GM19351 (cell line): ENCODE results near the gene JUN.

ENCODE experiments used
- ATAC-seq: cut with Tn5 transposase; IDR thresholded peaks from one replicate; pipeline ENCODE4 v1.9.1; 2021; ENCODE audit warnings: mild to moderate bottlenecking, moderate library complexity; ENCODE audit not compliant: unreplicated experiment

Gene JUN

DNA sequence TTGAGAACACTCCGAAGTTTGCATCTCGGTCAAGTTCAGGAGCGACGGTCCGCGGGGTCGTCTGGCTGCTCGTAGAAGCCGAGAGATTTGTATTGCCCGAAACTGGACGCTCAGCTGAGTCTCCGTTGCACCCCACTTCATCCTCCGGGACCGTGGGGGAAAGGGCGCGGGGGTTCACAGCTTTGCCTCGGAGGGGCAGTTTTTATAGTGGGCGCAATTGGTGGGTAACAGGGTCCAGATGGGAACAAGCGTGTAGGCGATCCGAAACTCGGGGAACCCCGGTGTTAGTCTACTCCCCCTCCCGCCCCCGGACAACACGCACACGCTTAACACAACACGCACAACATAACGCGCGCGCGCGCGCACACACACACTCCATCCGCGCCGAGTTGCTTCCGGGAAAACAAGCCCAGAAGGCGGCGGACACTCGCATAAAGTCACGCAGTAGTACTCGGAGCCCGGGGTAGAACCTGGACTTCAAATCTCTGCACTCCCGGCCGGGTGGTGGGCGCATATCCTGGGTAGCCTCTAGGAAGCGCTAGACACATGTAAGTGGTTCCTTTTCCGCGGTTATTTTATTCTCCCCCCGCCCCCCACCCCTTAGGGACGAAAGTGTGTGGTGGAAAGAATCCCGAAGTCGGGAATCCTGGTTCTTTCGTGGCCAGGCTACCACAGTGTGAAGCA lies 1.1 kb upstream of the JUN start:
- peak; percentile 11 for ATAC-seq

DNA sequence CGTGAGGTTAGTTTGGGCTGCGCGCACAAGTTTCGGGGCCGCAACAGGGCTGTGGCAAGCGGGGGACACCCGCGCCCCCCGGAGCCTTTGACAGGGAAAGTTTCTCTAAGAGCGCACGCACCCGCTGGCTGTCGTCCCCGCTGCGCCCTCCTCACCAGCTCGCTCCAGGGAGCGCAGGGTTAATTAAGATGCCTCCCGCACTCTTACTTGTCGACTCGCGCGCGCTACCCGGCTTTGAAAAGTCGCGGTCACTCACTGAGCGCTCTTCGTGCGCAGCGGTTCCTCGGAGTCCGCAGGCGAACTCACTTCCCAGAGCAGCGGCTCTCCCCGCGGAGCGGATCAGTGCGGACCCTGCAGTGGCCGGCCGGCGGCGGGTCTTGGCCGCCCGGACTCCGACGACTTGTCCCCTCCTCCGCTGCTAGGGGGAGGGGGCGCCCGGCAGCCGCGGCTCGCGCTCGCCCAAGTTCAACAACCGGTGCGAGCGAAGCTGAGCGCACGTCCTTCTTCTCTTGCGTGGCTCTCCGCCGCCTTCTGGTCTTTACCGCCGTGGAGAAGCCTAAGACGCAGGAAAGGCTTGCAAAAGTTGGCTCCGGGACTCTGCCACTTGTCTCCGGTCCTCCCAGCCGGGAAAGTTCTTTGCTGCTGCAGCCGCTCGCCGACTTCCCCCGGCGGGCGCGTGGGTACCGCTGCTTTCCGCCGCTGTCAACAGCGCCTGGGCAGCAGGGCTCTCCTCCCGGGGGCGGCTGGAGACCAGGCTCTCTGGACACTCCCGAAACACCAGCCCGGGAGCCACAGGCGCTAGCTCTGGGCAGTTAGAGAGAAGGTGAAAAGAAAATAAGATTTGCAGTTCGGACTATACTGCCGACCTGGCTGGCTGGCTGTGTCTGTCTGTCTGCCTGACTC lies 506 bp downstream of the JUN start:
- peak; percentile 11 for ATAC-seq

DNA sequence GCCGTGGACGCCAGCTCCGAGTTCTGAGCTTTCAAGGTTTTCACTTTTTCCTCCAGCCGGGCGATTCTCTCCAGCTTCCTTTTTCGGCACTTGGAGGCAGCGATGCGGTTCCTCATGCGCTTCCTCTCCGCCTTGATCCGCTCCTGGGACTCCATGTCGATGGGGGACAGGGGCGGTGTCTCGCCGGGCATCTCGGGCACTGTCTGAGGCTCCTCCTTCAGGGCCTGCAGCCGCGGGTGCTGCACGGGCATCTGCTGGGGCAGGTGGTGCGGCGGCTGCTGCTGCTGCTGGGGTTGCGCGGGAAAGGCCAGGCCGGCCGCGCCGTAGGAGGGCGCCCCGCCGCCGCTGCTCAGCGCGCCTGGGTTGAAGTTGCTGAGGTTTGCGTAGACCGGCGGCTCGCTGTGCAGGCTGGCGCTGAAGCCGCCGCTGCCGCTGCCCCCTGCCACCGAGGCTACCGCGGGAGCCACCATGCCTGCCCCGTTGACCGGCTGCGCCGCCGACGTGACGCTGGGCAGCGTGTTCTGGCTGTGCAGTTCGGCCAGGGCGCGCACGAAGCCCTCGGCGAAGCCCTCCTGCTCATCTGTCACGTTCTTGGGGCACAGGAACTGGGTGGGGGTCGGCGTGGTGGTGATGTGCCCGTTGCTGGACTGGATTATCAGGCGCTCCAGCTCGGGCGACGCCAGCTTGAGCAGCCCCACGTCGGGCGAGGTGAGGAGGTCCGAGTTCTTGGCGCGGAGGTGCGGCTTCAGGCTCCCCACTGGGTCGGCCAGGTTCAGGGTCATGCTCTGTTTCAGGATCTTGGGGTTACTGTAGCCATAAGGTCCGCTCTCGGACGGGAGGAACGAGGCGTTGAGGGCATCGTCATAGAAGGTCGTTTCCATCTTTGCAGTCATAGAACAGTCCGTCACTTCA lies 1.4 kb downstream of the JUN start:
- peak; percentile 21 for ATAC-seq

DNA sequence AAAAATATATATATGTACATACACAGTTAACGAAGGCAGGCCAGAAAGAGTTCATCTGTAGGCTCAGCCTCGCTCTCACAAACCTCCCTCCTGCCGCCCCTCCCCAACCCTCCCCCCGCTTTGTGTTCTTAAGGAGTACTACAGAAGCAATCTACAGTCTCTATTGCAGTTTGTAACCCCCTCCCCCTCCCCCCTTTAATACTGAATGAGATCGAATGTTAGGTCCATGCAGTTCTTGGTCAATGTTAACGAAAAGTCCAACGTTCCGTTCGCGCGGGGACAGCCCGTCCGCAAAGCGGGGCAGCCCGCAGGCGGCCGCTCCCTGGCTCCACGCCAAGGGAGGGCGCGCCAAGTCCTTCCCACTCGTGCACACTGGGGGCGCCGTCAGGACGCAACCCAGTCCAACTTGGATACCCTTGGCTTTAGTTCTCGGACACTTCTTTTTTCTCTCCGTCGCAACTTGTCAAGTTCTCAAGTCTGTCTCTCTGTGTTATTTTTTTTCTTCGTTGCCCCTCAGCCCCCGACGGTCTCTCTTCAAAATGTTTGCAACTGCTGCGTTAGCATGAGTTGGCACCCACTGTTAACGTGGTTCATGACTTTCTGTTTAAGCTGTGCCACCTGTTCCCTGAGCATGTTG lies 2.2 kb downstream of the JUN start:
- no peak for ATAC-seq

DNA sequence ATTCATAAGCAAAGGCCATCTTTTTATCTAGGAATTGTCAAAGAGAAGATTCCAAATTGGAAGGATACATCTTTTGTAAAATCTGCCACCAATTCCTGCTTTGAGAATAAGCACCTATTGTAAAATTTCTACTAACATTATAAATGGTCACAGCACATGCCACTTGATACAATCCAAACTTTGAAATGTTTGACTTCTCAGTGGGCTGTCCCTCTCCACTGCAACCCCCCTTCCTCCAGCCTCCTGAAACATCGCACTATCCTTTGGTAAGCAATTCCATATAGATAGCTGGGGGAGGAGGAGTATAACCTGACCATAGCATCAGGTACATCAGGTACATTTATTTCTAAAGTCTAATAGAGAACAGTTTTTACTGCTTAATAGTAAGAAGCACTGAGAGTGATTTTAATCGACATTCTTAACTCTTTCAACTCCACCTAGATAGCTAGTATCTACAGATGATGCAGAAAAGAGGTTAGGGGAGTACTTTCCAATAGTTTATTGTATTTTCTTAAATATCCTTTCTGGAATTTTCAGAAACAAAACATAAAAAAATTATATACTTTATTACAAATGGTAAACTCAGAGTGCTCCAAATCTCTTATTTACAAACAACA lies 2.9 kb downstream of the JUN start:
- ATAC-seq = no peak

DNA sequence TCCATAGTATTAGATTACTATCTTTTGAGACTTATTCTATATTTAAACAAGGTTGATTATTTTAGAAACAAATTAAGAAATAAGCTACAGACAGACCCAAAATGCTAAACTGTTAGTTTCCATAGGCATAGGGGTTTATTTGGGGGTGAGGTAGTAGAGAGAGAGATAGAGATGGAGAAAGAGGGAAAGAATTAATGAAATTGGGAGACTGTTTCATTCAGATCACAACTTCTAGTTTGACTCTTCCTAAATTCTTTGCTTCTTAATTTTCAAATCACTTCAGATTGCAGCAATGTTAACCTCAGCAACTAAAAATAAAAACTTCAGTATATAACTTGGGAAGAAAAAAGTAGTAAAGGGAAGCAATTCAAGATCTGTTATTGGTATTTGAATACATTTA lies 3.4 kb downstream of the JUN start:
- ATAC-seq = no peak

DNA sequence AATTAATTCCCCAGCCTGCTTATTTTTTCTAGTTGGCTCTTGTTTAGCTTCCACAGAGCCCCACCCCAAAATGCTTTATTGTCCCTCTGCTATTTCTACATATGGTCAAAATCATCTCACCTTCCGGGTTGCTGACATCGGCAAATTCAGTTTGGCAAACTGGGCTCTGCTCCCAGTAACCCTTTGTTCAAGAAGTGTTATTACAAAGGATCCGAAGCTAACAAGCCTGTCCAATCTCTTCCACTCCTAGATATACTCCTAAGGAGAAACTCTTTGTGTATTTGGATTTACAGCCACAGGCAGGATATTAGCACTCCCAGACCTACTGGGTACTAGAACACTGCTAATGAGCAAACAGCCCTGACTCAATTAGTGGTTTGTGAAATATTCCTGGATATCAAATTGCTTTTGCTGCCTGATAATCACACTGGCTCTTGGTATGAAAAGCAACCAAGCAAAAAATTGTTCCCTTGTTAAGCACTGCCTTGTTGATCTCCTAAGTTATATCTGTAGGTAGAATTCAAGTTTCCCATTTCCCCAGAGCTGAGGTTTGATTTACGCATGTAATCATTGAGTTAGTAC lies 4.0 kb downstream of the JUN start:
- ATAC-seq = no peak

DNA sequence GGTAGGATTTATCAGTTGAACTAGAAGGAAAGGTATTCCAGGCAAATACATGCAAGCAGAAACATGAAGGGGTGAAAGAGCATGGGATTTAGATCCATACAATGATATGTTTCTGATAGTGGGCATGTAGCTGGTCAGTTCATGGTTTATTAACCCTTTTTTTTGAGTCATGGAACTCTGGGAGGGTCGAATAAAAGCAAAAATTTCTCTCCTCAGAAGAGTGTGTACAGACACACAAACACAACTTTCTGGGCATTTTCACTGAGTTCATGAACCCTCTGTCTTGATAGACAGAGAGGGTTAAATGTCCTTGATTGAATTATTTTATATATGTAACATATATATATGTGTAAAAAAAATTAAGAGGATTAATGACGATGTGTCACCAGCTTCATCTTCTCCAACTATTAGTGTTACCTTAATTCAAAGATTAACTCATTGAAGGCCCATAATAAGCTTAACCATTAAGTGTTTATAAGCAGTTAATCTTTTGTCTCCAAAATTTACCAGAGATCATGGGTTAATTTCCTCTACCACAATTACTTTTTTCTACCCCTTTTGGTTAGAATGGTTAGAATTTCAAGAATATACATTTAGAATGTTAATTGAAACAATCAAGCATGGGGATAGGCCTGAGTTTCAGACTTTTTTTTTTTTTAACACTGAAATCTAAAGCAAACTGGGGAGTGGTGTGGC lies 4.6 kb downstream of the JUN start:
- no peak for ATAC-seq

DNA sequence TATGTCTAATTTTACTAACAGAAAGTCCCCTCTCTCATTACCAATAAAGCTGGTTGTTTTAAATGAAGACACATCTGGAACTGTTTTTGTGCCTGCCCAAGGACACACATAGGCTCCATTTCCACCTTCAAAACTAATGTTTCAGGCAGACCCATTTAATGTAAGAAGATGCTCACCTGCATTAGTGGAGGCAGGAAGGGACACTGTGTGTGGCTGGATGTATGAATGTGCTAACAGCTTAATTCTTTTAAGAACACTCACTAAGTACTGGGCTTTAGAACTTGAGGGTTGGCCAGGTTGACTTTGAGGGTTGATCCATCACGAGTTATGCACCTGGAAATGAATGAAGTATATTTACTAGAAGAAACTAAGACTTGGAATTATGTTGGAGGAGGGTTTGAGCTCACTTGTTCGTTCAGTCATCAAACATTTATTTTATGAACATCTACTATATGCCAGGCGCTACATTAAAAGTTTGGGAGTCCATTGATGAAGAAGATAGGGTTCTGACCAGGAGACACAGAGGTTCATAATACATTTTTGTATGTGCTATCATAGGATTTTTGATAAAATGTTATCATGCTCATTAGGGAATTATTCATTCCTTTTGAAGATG lies 5.4 kb downstream of the JUN start:
- no peak for ATAC-seq

DNA sequence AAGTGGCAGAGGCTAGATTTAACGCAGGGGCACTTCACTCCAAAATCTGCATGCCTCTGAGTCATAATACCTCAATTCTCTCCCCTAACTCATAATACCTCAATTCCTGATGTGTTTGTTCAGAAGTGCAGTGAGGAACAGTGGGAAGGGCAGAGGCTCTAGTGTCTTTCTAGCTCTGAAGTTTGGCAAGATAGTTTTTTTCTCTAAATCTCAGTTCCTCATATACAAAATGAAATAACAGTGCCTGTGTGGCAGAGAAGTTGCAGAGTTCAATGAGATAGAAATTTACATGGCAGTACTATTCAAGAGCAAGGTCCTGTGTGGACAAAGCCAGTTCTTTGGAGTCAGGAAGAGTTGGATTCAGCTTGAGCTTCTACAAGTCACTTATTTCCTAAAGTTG lies 9.8 kb downstream of the JUN start:
- peak; percentile 30 for ATAC-seq

DNA sequence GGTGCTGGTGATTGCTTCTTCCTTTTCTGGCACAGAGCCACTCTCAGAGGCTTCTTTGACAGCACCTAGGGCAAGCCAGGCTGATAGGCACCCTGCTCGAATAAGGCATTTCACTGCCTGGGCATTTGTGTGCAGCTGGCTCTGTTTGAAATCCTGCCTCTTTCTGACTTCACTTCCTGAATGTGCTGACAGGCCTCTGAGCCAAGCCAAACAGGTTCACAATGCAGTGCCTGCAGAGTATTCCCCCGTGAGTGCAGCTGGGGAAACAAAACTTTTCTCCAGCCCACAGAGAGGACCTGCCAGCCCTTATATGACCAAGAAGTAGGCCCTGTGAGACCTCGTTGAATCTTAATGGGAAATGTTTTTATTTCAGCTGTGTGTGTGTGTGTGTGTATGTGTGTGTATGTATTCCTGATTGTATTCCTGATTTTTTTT lies 10.4 kb downstream of the JUN start:
- ATAC-seq = peak; percentile 70

DNA sequence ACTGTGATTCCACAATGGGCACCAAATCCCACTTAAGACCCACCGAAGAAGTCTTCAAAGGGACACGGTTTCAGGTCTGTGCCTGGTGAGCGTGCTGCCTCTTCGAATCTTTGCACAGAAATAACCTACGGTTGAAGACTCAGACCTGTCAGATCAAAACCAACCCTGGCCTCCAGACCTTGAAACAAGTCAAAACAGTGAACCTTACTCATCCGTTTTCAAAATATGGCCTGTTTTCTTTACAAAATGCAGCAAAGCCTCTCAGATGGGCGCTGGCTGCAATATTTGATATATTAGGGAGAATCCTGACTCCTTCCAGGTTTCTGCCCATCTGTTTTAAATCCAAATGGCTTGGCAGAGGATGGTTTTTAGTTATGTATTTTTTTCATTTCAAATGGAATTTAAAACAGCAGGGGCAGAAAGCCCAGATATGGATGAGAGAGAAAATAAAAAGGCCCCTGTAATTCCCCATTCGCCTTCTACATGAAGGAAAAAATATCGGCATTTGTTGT lies 14.0 kb downstream of the JUN start:
- ATAC-seq = no peak

DNA sequence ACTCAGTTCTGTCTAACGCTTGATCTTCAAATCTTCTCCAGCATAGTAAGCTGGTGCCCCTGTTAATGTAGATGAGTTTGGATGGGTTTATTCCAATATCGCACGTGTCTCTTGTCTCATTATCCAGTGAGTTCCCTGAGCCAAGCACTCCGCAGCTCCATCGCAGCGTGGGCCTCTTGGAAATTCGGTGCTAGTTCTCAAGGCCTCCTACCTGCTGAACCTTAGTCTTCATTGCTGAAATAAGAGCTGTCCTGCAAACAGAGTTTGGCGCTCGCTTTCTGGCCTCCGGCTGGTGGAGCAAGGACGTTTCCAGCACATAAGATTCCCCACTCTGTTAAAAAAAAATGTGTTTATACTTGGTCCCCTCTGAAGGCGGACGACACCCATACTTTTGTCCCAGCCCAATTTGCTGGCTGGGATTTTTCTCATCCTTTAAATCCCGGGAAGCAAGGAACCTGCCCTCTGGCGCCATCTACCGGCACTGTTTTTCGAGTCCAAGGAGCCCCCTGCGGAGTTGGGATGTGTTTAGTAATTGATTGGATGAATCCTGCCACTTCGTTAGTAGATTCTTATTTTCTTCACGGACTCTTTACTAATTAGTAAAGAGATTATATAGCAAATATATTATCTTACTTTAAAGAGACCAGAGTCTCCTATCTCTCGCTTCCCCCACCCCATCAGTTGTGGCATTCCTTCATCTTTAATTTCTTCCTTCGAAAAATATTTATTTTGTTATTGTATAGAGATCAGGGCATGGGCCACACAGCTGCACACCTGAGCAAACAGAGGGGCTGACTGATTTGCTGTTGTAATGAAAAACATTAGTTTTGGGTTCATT lies 14.7 kb downstream of the JUN start:
- no peak for ATAC-seq

DNA sequence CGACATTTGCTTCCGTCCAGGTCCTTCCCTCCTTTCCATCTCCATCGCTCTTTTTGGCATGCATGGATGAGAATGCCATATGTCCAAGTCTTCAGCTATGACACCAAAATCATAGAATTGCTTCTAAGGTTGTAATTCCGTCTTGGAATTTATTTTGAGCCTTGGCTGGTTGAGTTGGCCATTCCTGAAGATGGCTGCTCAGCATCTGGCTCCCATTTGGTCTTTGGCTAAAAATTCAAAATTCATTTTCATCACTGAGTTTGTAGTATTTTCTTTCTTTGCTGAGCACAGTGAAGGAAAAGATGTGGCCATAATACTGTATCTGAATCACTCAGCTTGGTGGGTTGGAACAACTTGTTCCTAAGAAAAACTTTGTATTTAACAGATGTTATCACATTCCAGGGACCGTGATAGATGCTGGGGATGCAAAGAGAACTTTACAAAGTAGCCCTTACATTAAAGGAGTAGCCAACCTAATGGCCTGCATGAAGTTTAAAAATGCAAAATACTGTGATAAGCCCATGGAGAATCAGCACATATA lies 15.6 kb downstream of the JUN start:
- no peak for ATAC-seq

DNA sequence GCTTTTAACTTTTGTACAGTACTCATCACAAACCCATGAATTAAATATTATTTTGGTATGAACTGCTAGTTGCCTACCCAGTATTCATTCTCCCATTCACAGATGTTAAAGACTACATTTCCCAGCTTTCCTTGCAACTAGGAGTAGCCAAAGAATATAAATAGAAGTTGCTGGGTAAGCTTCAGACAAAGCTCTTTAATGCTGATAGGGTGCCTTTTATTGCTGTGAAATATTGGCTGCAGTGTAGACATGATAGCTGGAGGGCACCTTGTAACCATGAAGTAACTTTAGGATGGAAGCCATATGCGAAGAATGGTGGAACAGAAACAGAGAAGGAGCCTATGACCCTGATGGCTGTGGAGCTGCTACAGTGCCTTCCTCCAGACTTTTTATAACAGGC lies 16.7 kb downstream of the JUN start:
- no peak for ATAC-seq

DNA sequence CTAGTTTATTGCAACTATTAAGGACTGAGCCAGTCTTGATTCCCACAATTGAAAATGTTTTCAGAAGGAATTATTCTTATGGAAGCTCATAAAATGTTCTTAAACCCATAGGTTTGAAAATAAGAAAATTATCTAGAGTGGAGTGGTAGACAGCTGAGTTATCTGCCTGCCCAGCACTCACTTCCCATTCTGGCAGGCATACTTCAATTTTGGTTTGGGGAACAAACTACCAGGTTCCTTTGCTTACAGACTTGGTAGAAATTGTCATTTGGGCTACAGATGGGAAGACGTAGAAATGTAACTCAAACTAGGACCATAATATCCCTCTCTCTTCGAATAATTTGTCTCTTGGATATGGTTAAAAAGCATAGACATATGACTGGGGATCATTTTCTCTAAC lies 18.4 kb downstream of the JUN start:
- ATAC-seq = no peak

DNA sequence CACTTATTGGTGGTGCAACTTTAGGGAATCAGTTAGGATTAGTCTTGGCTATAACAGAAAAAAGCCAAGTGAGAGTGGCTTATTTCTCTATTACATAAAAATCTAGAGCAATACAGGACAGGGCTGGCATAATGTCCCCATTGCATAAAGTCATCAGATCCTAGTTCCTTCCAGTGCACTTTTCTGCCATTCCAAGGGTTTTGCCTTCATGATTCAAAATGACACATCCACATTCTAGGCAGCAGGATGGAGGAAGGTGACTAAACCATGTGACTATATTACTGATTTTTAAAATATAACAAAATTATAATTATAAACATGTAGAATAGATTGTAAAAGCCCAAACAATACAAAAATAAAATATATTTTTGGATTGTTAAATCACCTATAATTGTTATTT lies 18.8 kb downstream of the JUN start:
- no peak for ATAC-seq
